SK-N-SH treated with all-trans-retinoic acid at 6 μM for 48 hours (cell line): Measurements from ENCODE around the gene GMNC.

Source experiments
- ATAC-seq: fragments of 200-7000 bp; cut with Tn5 transposase; 3 replicates; pipeline ENCODE4 v1.9.1; 2020; ENCODE audit warnings: mild to moderate bottlenecking, moderate library complexity
- ARNTL ChIP-seq: fragments of 450-650 bp; formaldehyde crosslinking; IDR thresholded peaks from 2 replicates; pipeline ENCODE4 v1.5.0; 2020; ENCODE audit warnings: low read depth, mild to moderate bottlenecking, moderate library complexity, borderline replicate concordance
- BACH2 ChIP-seq: fragments of 250-450 bp; sonication (Bioruptor Pico); IDR thresholded peaks from 2 replicates; pipeline ENCODE4 v1.9.0; 2021; ENCODE audit warnings: mild to moderate bottlenecking, borderline replicate concordance
- CREB5 ChIP-seq: fragments of 250-450 bp; sonication (Bioruptor Pico); IDR thresholded peaks from 2 replicates; pipeline ENCODE4 v1.5.1; 2020; ENCODE audit warnings: low read depth, mild to moderate bottlenecking, moderate library complexity
- CSDC2 ChIP-seq: fragments of 250-450 bp; sonication (Bioruptor Pico); IDR thresholded peaks from 2 replicates; pipeline ENCODE4 v1.5.0; 2020; ENCODE audit warnings: mild to moderate bottlenecking, moderate library complexity
- CSRNP3 ChIP-seq: fragments of 250-450 bp; sonication (Bioruptor Pico); IDR thresholded peaks from 2 replicates; pipeline ENCODE4 v1.5.1; 2021; ENCODE audit warnings: mild to moderate bottlenecking, moderate library complexity
- ESRRG ChIP-seq: fragments of 250-450 bp; sonication (Bioruptor Pico); IDR thresholded peaks from 2 replicates; pipeline ENCODE4 v1.6.1; 2021; ENCODE audit warnings: mild to moderate bottlenecking
- ISL1 ChIP-seq: fragments of 250-450 bp; sonication (Bioruptor Pico); IDR thresholded peaks from 2 replicates; pipeline ENCODE4 v2.1.2; 2022; ENCODE audit warnings: mild to moderate bottlenecking, moderate library complexity
- OSR1 ChIP-seq: fragments of 250-450 bp; sonication (Bioruptor Pico); IDR thresholded peaks from 2 replicates; pipeline ENCODE4 v1.8.0; 2022; ENCODE audit warnings: moderate library complexity, mild to moderate bottlenecking, inconsistent platforms
- PATZ1 ChIP-seq: fragments of 250-450 bp; sonication (Bioruptor Pico); IDR thresholded peaks from 2 replicates; pipeline ENCODE4 v1.8.0; 2020; ENCODE audit warnings: mild to moderate bottlenecking, moderate library complexity, borderline replicate concordance
- PPARA ChIP-seq: fragments of 250-450 bp; sonication (Bioruptor Pico); IDR thresholded peaks from 2 replicates; pipeline ENCODE4 v1.5.0; 2020; ENCODE audit warnings: mild to moderate bottlenecking, borderline replicate concordance
- RARB ChIP-seq: fragments of 250-450 bp; sonication (Bioruptor Pico); IDR thresholded peaks from 2 replicates; pipeline ENCODE4 v1.8.0; 2021; ENCODE audit warnings: mild to moderate bottlenecking, moderate library complexity
- SNAI2 ChIP-seq: fragments of 250-450 bp; sonication (Bioruptor Pico); IDR thresholded peaks from 2 replicates; pipeline ENCODE4 v1.5.0; 2020; ENCODE audit warnings: mild to moderate bottlenecking, moderate library complexity
- TCF4 ChIP-seq: fragments of 250-450 bp; sonication (Bioruptor Pico); IDR thresholded peaks from 2 replicates; pipeline ENCODE4 v1.8.0; 2021; ENCODE audit warnings: mild to moderate bottlenecking, moderate library complexity, borderline replicate concordance
- TOX ChIP-seq: fragments of 250-450 bp; sonication (Bioruptor Pico); IDR thresholded peaks from 2 replicates; pipeline ENCODE4 v1.8.0; 2021; ENCODE audit warnings: mild to moderate bottlenecking, moderate library complexity, borderline replicate concordance
- ZC3H10 ChIP-seq: fragments of 250-450 bp; sonication (Bioruptor Pico); IDR thresholded peaks from 2 replicates; pipeline ENCODE4 v1.5.1; 2021; ENCODE audit warnings: mild to moderate bottlenecking, moderate library complexity
- ZFP3 ChIP-seq: fragments of 250-450 bp; sonication (Bioruptor Pico); IDR thresholded peaks from 2 replicates; pipeline ENCODE4 v1.5.0; 2020; ENCODE audit warnings: mild to moderate bottlenecking, moderate library complexity
- ZFP30 ChIP-seq: fragments of 450-650 bp; formaldehyde crosslinking; IDR thresholded peaks from 2 replicates; pipeline ENCODE4 v1.5.0; 2022; ENCODE audit warnings: mild to moderate bottlenecking, moderate library complexity
- ZNF565 ChIP-seq: fragments of 450-650 bp; formaldehyde crosslinking; conservative IDR thresholded peaks from 2 replicates; pipeline ENCODE4 v1.5.0; 2020; ENCODE audit warnings: low read depth, mild to moderate bottlenecking, moderate library complexity
- ZNF70 ChIP-seq: fragments of 450-650 bp; formaldehyde crosslinking; IDR thresholded peaks from 2 replicates; pipeline ENCODE4 v1.5.0; 2020; ENCODE audit warnings: mild to moderate bottlenecking, moderate library complexity
- ZNF8 ChIP-seq: fragments of 450-650 bp; formaldehyde crosslinking; IDR thresholded peaks from 2 replicates; pipeline ENCODE4 v1.5.0; 2020; ENCODE audit warnings: mild to moderate bottlenecking, moderate library complexity

The GMNC gene

GRCh38 chr3:190853464-190853863 lies 9.0 kb downstream of the GMNC start:
- no peak for ATAC-seq

GRCh38 chr3:190849607-190850006 lies 12.9 kb downstream of the GMNC start:
- ATAC-seq = no peak
- TF ChIP-seq ZFP30 (no peak), ZNF8 (no peak), RARB (CRISPR knock-in tag) (no peak), TCF4 (CRISPR knock-in tag) (no peak), OSR1 (no peak), ZC3H10 (CRISPR knock-in tag) (no peak), ISL1 (CRISPR knock-in tag) (no peak), ZFP3 (CRISPR knock-in tag) (no peak), TOX (CRISPR knock-in tag) (no peak), CSRNP3 (CRISPR knock-in tag) (no peak), ZNF565 (CRISPR knock-in tag) (no peak), PPARA (CRISPR knock-in tag) (no peak), PATZ1 (CRISPR knock-in tag) (no peak), ZNF70 (CRISPR knock-in tag) (no peak), BACH2 (CRISPR knock-in tag) (no peak), CREB5 (CRISPR knock-in tag) (no peak), CSDC2 (CRISPR knock-in tag) (no peak), SNAI2 (CRISPR knock-in tag) (no peak)

More at GRCh38 chr3:190853464-190853863, 9.0 kb downstream of the GMNC start:
- TF ChIP-seq ZFP30 (no peak), ESRRG (no peak), CREB5 (CRISPR knock-in tag) (no peak), CSRNP3 (CRISPR knock-in tag) (no peak), PPARA (CRISPR knock-in tag) (no peak), TCF4 (CRISPR knock-in tag) (no peak), TOX (CRISPR knock-in tag) (no peak), ZFP3 (CRISPR knock-in tag) (no peak), ZNF70 (CRISPR knock-in tag) (no peak), ZNF565 (CRISPR knock-in tag) (no peak), ISL1 (CRISPR knock-in tag) (no peak)

GRCh38 chr3:190848870-190849269 lies 13.6 kb downstream of the GMNC start:
- TF ChIP-seq ZNF565 (CRISPR knock-in tag) (no peak), ZC3H10 (CRISPR knock-in tag) (no peak), ARNTL (no peak), ZFP30 (no peak), CSDC2 (CRISPR knock-in tag) (no peak), TOX (CRISPR knock-in tag) (no peak), CREB5 (CRISPR knock-in tag) (no peak), ZFP3 (CRISPR knock-in tag) (no peak), TCF4 (CRISPR knock-in tag) (no peak)
- no peak for ATAC-seq
